NCI-H1436 treated with DMSO at 0.1 percent for 48 hours (cell line): ENCODE measurements around the gene BTBD10.

Experiments
- DNase-seq: peaks from one replicate; lab custom pipeline; 2025; lab: John Stamatoyannopoulos, UW

The BTBD10 gene

GRCh38 chr11:13462901-13463778 is at the start of gene BTBD10:
BTBD10 (minus strand) TSS chr11:13463222; CDS start chr11:13445124, 18,098 bp downstream.
- peak; percentile 68 for DNase-seq

DNA sequence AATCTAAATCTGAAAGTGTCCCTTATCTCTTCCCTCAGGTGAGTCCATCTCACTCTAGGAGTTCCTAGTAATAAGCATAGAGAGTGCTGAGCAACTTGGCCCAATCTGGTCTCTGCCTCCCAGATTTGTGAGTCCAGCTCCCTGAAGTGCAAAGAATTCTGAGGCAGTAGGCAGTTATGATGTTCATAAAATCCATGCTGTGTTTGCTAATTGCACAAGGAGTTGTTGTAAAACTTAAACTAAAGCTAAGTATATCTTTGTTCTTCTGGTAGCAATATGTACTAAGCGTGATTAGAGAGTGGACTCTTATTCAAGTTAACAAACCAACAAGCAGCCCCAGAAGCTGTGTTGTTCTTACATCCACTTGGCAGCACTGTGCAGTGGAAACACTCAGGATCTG is 40.4 kb upstream of the BTBD10 start:
- no peak for DNase-seq

GRCh38 chr11:13502492-13502891 is 39.5 kb upstream of the BTBD10 start:
- no peak for DNase-seq

DNA sequence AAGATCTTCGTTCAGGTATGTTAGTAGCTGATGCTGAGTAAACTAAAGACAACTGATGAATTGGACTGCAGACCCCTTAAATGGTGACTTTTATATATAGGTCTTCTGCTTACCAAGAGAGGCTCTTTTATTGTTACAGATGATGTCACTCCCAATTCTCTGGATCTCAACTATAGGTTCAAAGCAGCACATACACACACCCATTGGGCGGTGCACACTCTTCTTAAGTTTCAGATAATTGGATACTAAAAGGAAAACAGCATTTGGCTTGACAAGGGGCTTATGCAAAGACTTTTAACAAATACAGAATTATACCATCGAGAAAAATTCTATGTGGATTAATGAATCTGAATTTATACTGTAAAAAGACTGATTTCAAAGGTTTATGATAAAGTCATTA is 32.9 kb upstream of the BTBD10 start, which contains the start of gene PTH:
Gene PTH, minus strand, starts transcription at position 69 of the 400 bp plus-strand sequence. CDS start 3,142 bp downstream, outside the sequence.
- no peak for DNase-seq

GRCh38 chr11:13494051-13494450 is 31.0 kb upstream of the BTBD10 start:
- no peak for DNase-seq

DNA sequence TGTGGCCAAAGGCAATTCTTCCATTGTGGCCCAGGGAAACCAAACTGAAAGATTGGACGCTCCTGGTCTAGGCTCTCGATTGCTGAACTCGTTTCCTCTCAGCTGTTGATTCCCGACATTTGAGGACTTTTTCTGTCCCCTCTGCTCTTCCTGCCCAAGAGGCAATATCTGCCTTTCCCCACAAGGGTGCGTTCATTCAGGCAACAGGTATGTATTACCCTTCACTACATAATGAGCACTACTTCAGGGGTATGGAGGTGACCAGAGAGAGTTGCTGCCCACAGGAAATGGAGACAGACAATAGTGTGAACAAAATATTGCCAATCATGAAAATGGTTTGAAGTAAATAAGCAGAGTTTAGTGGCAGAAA is 24.6 kb upstream of the BTBD10 start:
- DNase-seq, result no peak

- no peak for DNase-seq
These were observed 24.1 kb upstream of the BTBD10 start for GRCh38 chr11:13486926-13487660.

DNA sequence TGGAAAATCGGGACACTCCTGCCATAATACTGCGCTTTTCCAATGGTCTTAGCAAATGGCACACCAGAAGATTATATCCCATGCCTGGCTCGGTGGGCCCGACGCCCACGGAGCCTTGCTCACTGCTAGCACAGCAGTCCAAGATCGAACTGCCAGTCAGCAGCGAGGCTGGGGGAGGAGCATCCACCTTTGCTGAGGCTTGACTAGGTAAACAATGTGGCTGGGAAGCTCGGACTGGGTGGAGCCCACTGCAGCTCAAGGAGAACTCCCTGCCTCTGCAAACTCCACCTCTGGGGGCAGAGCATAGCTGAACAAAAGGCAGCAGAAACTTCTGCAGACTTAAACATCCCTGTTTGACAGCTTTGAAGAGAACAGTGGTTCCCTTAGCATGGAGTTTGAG is 17.2 kb upstream of the BTBD10 start:
- DNase-seq, result no peak

DNA sequence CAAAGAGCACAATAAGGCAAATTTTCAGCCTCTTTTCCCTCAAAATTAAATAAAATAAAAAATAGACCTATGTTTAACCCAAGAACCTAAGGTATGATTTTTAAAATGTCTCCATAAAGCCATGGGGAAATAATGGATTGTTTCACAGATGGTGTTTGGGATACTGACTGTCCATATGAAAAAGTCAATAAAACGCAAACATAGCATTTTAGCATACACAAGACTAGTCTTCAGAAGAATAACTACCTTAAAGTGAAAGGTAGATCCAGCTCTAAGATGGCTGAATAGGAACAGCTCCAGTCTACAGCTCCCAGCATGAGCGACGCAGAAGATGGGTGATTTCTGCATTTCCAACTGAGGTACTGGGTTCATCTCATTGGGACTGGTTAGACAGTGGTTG is 16.7 kb upstream of the BTBD10 start:
- no peak for DNase-seq

- no peak for DNase-seq
These were observed 12.1 kb upstream of the BTBD10 start for GRCh38 chr11:13475091-13475490.

DNA sequence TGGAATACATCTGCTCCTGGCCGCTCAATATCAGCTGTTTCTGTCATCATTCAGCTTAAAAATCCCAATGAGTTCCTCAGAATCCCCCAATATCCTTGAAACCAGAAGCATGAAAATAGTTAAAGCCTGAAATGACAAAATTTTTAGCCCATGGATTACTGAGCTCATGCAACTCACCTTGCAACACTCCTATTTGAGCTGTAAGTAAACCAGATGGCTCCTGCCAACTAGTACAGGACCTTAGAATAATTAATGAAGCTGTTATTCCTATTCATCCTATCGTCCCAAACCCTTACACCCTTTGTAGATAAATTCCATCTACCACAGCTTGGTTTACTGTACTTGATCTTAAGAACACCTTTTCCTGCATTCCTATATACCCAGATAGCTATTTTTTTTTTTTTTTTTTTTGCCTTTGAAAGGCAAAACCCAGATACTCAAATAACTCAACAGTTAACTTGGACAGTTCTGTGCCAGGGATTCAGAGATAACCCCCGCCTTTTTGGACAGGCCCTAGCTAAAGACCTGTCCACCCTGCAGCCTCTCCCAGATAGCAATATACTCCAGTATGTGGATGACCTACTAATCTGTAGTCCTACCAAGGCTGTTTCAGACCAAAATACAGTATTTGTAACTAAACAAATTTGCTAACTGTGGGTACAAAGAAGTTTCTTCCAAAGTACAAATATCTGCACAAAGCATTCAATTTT is 10.1 kb upstream of the BTBD10 start:
- DNase-seq, result no peak

DNA sequence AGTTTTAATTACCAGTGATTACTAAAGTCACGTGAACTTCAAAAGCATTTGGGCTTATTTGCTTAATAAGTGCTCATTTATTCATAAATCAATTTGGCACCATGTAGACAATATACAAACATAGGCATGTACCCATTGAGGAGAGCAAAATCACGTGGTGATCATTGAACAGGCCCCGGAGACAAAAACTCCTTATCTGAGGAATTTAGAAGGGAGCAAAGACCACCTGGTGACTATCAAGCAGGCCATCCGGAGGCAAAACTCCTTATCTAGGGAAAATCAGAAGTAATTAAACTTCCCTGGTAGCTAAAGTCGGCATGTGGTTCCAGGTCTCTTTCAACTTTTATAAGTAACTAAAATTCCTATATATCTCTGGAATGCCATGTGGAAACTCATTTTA is 5.7 kb upstream of the BTBD10 start:
- DNase-seq, result no peak

GRCh38 chr11:13465909-13466371 is 2.9 kb upstream of the BTBD10 start:
- no peak for DNase-seq

- no peak for DNase-seq
These were observed 813 bp upstream of the BTBD10 start for GRCh38 chr11:13463779-13464290.

DNA sequence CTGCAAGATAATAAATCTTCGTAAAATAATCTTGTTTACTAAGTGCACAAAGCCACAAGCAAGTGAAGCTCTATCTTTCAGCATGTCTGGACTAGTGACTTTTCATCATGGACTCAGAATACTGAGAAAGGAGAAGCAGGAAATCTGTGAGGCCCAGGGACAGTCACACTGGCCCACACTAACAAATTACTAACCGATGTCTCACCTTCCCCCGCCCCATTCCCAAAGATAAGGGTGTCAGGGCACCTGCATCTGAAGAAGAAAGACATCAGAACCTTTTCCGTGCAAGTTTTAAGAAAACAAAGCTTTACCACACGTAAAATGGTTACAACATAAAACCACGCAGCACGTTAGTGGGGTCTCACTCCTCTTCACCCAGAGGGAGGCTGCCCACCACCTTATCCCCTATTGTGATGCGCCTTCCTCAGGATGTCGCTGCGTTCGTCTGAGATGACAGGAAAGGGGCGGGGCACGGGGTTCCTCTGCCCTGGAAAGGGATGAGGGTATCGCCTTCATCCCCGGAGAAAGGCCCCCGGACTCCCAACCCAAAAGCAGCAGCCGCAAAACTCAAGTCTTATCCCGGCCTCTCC is 616 bp downstream of the BTBD10 start:
- no peak for DNase-seq

DNA sequence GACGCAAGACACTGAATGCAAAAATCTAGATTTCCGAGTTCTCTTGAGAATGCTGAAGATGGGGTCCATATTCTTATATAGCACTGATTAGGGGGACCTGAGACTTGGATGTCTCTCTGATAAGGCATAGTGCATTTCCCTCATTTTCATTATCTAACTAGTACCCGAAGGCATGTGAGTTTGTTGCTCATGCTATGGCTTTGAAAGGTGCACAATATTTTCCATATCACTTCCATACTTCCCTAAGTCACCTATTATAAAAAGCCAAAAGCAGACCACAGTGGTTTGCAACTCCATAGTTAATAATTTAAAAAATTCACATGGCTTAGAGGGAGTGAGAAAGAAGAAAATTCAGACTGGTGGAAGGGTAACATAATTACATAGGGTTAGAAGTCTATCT is 1.7 kb downstream of the BTBD10 start:
- no peak for DNase-seq

- DNase-seq, result no peak
These were observed 12.1 kb downstream of the BTBD10 start for GRCh38 chr11:13450832-13451397.

DNA sequence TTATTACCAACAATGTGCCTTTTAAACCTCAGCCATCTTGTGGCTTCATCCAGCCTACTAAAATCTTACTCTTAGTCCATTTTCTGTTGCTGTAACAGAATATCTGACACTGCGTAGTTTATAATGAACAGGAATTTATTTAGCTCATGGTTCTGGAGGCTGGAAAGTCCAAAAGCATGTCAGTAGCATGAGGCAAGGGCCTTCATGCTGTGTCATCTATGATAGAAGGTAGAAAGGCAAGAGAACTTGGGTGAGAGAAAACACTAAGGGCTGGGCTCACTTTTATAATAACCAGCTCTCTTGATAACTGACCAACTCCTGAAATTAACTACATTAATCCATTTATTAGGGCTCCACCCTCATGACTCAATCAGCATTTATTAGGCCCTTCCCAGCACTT is 13.5 kb downstream of the BTBD10 start:
- DNase-seq, result no peak

DNA sequence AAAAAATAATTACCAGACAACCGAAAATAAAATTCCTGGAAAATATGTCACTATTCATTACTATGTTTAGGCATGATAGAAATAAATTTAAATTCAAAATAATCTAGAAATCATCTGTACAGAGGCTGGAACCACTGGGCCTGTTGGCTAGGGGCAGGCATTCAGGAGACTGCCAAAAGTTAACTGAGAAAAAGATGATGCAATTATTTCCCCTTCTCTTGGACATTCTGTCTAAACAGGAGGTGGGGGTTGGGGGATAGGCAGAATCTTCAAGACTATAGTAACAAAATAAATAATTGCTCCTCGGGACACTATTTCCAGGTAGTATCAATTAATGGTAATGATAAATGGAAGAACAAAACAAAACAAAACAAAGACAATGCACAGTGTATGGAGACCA is 14.1 kb downstream of the BTBD10 start:
- no peak for DNase-seq

DNA sequence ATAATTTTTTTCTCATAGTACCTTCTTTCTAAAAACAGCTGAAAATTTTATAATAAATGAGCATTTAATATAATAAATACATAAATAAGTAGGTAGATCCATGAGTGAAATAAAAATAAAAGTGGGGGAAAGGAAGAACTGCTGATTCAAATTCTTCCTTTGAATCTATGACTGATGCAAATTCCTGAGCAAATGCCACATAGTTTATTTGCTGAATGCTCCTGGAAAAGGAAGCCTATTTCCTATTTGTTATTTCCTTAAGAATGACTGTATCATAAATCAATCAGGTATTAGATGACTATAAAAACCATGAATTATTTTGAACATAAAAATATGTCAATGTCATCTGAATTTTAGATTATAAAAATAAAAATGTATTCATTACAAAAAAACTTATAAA is 16.6 kb downstream of the BTBD10 start:
- DNase-seq, result no peak

DNA sequence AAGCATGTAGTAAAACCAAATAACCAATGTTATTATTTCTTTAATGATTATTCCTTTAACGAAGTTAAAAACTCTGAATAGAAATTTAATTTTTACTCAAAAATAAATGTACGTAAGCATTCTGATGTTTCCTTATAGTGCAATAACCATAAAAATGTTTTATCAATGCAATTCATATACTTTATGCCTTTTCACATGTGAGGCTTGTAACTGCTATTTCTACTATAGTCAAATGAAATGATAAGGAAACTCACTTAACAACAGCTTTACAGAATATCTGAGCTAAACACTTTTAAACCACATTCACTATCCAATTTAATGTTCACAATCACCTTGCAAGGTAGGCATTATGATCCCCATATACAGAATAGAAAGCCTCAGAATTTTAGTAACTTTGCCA is 17.4 kb downstream of the BTBD10 start:
- no peak for DNase-seq
